ENCODE data around the gene CACNG5.

CACNG5 gene

DNA sequence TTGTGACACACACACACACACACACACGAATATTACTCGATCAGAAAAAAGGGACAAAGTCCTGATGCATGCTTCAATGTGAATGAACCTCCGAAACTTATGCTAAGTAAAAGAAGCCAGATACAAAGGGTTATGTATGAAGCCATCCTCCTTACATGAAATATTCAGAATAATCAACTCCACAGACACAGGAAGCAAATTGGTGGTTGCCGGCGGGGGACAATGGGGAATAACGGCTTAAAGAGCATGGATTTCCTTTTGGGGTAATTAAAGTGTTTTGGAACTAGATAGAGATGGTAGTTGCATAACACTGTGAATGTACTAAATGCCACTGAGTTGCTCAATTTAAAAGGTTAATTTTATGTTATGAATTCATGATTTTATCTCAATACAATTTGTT, 8.1 kb upstream of the CACNG5 start:
- TF ChIP-seq SIN3A (IDR thresholded peaks at IDR 0.05; ENCODE audit: borderline replicate concordance, insufficient read depth, low read length) (no peak), TAF1 (IDR thresholded peaks at IDR 0.05; ENCODE audit: borderline replicate concordance, insufficient read depth, low read length) (no peak), POLR2AphosphoS5 (IDR thresholded peaks at IDR 0.05; ENCODE audit: low read depth, low read length) (no peak)
- TF ChIP-seq, protein P1, sequence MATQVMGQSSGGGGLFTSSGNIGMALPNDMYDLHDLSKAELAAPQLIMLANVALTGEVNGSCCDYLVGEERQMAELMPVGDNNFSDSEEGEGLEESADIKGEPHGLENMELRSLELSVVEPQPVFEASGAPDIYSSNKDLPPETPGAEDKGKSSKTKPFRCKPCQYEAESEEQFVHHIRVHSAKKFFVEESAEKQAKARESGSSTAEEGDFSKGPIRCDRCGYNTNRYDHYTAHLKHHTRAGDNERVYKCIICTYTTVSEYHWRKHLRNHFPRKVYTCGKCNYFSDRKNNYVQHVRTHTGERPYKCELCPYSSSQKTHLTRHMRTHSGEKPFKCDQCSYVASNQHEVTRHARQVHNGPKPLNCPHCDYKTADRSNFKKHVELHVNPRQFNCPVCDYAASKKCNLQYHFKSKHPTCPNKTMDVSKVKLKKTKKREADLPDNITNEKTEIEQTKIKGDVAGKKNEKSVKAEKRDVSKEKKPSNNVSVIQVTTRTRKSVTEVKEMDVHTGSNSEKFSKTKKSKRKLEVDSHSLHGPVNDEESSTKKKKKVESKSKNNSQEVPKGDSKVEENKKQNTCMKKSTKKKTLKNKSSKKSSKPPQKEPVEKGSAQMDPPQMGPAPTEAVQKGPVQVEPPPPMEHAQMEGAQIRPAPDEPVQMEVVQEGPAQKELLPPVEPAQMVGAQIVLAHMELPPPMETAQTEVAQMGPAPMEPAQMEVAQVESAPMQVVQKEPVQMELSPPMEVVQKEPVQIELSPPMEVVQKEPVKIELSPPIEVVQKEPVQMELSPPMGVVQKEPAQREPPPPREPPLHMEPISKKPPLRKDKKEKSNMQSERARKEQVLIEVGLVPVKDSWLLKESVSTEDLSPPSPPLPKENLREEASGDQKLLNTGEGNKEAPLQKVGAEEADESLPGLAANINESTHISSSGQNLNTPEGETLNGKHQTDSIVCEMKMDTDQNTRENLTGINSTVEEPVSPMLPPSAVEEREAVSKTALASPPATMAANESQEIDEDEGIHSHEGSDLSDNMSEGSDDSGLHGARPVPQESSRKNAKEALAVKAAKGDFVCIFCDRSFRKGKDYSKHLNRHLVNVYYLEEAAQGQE (IDR thresholded peaks at IDR 0.05; ENCODE audit: insufficient read depth in 1 of 2, low read depth in 2 of 2, low read length in 2 of 2): no peak

DNA sequence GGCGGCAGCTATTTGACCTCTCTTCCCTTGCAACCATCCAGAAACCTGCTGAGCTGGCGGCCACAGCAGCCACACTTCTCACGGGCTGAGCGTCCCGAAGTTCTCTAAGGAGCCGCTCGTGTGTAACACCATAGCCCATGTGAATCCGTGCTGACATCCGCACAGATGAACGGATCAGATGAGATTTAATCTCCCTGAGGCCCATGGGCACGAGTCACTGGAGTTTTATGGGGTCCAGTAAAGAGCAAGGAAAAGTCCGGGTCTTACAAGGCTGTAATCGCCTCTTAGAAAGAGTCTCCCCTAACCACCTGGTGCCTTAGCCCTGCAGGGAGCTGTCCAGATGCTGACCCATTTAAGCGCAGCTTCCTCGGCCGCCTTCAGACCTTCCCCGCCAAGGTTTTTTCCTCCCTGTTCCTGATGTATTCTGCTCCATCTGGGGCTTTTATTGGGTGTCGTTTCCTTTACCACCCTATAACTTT, 5.5 kb upstream of the CACNG5 start:
- TF ChIP-seq POLR2AphosphoS5 (IDR thresholded peaks at IDR 0.05; ENCODE audit: low read depth, low read length) (no peak), TAF1 (IDR thresholded peaks at IDR 0.05; ENCODE audit: borderline replicate concordance, insufficient read depth, low read length) (no peak), FOXP2 (optimal IDR thresholded peaks at IDR 0.05; ENCODE audit: borderline replicate concordance, extremely low read depth, extremely low read length, insufficient read depth) (no peak), SIN3A (IDR thresholded peaks at IDR 0.05; ENCODE audit: borderline replicate concordance, insufficient read depth, low read length) (peak; percentile 41; the same call in 1 of the 2 replicates)
- TF ChIP-seq, protein P1 (IDR thresholded peaks at IDR 0.05; ENCODE audit: insufficient read depth in 1 of 2, low read depth in 2 of 2, low read length in 2 of 2): peak; percentile 96 to 99

DNA sequence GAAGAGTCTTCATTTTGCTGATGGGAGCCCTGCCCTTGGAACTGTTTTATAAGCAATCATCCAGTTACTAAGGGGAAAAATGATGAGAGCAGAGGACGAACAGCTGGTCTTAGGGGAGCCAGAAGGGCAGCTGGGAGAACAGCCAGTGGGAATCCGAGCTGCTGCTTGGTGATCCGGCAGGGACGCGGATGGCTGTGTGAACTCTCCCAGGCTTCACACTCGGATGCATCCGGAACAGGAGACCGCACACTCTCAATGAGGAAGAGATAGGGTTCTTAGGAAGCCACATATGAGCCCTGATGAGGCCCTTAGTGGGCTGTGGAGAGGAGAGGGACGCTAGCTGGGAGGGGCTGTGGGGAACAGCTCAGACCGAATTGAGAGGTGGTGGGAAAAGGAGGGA, 5.0 kb upstream of the CACNG5 start:
- TF ChIP-seq, protein P1 (IDR thresholded peaks at IDR 0.05; ENCODE audit: insufficient read depth in 1 of 2, low read depth in 2 of 2, low read length in 2 of 2): no peak
- TF ChIP-seq POLR2AphosphoS5 (IDR thresholded peaks at IDR 0.05; ENCODE audit: low read depth, low read length): no peak
- no peak for TF ChIP-seq FOXP2 (optimal IDR thresholded peaks at IDR 0.05; ENCODE audit: borderline replicate concordance, extremely low read depth, extremely low read length, insufficient read depth)
- TF ChIP-seq TAF1 (IDR thresholded peaks at IDR 0.05; ENCODE audit: borderline replicate concordance, insufficient read depth, low read length): no peak
- no peak for TF ChIP-seq SIN3A (IDR thresholded peaks at IDR 0.05; ENCODE audit: borderline replicate concordance, insufficient read depth, low read length)

DNA sequence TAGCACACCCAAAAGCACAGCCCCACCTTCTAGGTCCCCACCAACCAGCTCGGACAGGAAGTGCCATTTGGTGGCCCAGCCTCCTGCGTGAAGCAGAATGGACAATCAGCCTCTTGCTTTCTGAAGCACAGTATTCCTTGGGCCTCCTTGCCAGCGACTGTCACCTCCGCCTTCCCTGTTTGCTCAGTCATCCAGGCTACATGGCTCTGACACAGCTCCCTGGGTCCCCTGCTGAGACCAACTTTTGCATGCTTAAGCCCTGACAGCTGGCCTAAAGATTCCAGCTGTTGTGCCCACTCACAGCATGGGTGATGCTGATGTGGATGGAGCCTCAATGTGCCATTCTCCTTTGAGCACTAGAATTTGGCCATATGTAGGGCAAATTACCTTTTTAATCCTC, 4.5 kb upstream of the CACNG5 start:
- TF ChIP-seq, protein P1 (IDR thresholded peaks at IDR 0.05; ENCODE audit: insufficient read depth in 1 of 2, low read depth in 2 of 2, low read length in 2 of 2): peak in 1 of 2 experiments; percentile 28; a peak in 1 of 4 replicates
- no peak for TF ChIP-seq TAF1 (IDR thresholded peaks at IDR 0.05; ENCODE audit: borderline replicate concordance, insufficient read depth, low read length)
